ENCODE results near the gene KLK7.
"Not testable (repeated sequence)": the region's sequence is repeated elsewhere in the genome, so short reads cannot be mapped to it uniquely, and the experiment has no call there.

Gene KLK7

DNA sequence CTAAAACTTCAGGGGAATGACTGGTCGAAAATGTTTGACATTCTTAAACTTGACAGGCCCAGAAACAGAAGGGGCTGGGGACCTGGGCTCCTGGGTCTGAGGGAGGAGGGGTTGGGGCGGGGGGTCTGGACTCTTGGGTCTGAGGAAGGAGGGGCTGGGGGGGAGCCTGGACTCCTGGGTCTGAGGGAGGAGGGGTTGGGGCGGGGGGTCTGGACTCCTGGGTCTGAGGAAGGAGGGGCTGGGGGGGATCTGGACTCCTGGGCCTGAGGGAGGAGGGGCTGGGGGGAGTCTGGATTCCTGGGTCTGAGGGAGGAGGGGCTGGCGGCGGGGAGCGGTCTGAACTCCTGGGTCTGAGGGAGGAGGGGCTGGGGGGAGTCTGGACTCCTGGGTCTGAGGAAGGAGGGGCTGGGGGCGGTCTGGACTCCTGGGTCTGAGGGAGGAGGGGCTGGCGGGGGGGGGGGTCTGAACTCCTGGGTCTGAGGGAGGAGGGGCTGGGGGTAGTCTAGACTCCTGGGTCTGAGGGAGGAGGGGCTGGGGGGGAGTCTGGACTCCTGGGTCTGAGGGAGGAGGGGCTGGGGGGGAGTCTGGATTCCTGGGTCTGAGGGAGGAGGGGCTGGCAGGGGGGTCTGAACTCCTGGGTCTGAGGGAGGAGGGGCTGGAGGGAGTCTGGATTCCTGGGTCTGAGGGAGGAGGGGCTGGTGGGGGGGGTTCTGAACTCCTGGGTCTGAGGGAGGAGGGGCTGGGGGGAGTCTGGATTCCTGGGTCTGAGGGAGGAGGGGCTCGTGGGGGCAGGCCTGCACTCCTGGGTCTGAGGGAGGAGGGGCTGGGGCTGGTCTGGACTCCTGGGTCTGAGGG, 8.8 kb downstream of the KLK7 start:
- H3K4me3 ChIP-seq (ENCODE audit: low read depth, low read length) = no peak overlapping the region
- no peak for TF ChIP-seq CTCF (IDR thresholded peaks at IDR 0.05; ENCODE audit: low read depth, low read length, missing control alignments)
- no peak for DNase-seq (ENCODE audit: low read depth)
- in situ Hi-C loops (cut with HindIII; ENCODE audit: low sequenced_read_pairs) = no loop called here

GRCh38 chr19:50972795-50973376, 10.8 kb downstream of the KLK7 start:
- no peak for DNase-seq (ENCODE audit: low read depth)
- TF ChIP-seq CTCF (IDR thresholded peaks at IDR 0.05; ENCODE audit: low read depth, low read length, missing control alignments) = no peak
- in situ Hi-C loops (cut with HindIII; ENCODE audit: low sequenced_read_pairs) = no loop called here
- no peak overlapping the region for H3K4me3 ChIP-seq (ENCODE audit: low read depth, low read length)

DNA sequence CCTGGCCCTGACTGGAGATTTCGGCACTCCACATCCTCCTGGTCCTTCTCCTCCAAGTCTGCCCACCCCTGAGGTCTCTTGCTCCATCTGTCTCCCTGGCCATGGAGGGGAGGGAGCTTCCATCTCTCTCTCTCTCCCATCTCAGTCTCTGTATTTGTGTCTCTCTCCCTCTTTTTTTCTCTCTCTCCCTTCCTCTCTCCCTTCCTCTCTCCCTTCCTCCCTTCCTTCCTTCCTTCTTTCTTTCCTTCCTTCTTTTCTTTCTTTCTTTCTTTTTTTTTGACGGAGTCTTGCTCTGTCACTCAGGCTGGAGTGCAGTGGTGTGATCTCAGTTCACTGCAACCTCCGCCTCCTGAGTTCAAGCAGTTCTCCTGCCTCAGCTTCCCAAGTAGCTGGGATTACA, 13.9 kb downstream of the KLK7 start:
- DNase-seq (ENCODE audit: low read depth); in situ Hi-C loops (cut with HindIII; ENCODE audit: low sequenced_read_pairs); H3K4me3 ChIP-seq (ENCODE audit: low read depth, low read length): not testable (repeated sequence)

DNA sequence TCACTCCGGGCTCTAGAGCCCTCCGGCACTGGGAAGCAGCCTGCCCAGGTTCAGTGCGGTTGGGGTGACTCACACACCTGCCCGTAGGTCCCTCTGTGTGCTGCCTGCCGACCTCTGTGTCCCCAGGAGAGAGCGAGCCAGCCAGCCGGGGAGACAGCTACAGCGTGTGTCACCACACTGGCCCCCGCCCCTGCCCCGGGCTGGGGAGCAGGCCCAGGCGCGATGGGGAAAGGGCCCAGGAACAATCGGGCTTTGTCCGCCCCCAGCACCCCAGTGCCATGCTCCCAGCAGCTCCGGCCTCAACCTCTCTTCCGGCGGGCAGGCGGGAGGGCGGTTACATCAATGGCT, 14.3 kb downstream of the KLK7 start, which contains the start of gene KLK6:
Gene KLK6 (minus strand): TSS at position 179 of the 348 bp plus-strand sequence. CDS start 1,487 bp downstream, outside the sequence.
- TF ChIP-seq CTCF (IDR thresholded peaks at IDR 0.05; ENCODE audit: low read depth, low read length, missing control alignments) = no peak
- in situ Hi-C loops (cut with HindIII; ENCODE audit: low sequenced_read_pairs) = no loop called here
- no peak for DNase-seq (ENCODE audit: low read depth)
- no peak within 1 kb of the TSS for H3K4me3 ChIP-seq (ENCODE audit: low read depth, low read length)

- no peak for TF ChIP-seq CTCF (IDR thresholded peaks at IDR 0.05; ENCODE audit: low read depth, low read length, missing control alignments)
- no peak for DNase-seq (ENCODE audit: low read depth)
- no peak overlapping the region for H3K4me3 ChIP-seq (ENCODE audit: low read depth, low read length)
- in situ Hi-C loops (cut with HindIII; ENCODE audit: low sequenced_read_pairs) = no loop called here
These were observed 14.9 kb downstream of the KLK7 start for GRCh38 chr19:50968716-50969412.

- no peak for TF ChIP-seq CTCF (IDR thresholded peaks at IDR 0.05; ENCODE audit: low read depth, low read length, missing control alignments)
- DNase-seq (ENCODE audit: low read depth) = no peak
- H3K4me3 ChIP-seq (ENCODE audit: low read depth, low read length) = no peak overlapping the region
- in situ Hi-C loops (cut with HindIII; ENCODE audit: low sequenced_read_pairs) = no loop called here
These were observed 15.6 kb downstream of the KLK7 start for GRCh38 chr19:50967929-50968715.

Data from astrocyte of the cerebellum (primary cell).